OCI-LY3 (cell line): ENCODE results near the gene RAB37.

Source experiments
- EZH2phosphoT487 ChIP-seq: fragments of 200-600 bp; shearing (Covaris generic); IDR thresholded peaks from 2 replicates; pipeline ENCODE4 v1.6.1; 2018; ENCODE audit warnings: antibody characterized with exemption, mixed run types, low read depth
- TF ChIP-seq, protein P1 (sequence below): fragments of 200-600, 300-600 bp; sonication (generic); IDR thresholded peaks from 2 replicates; pipeline ENCODE4 v1.5.1; 2014; ENCODE audit warnings: antibody characterized with exemption, low read length, low read depth

- TF ChIP-seq, protein P1, sequence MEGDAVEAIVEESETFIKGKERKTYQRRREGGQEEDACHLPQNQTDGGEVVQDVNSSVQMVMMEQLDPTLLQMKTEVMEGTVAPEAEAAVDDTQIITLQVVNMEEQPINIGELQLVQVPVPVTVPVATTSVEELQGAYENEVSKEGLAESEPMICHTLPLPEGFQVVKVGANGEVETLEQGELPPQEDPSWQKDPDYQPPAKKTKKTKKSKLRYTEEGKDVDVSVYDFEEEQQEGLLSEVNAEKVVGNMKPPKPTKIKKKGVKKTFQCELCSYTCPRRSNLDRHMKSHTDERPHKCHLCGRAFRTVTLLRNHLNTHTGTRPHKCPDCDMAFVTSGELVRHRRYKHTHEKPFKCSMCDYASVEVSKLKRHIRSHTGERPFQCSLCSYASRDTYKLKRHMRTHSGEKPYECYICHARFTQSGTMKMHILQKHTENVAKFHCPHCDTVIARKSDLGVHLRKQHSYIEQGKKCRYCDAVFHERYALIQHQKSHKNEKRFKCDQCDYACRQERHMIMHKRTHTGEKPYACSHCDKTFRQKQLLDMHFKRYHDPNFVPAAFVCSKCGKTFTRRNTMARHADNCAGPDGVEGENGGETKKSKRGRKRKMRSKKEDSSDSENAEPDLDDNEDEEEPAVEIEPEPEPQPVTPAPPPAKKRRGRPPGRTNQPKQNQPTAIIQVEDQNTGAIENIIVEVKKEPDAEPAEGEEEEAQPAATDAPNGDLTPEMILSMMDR: no peak
- TF ChIP-seq EZH2phosphoT487: no peak
Observed at GRCh38 chr17:74761419-74761818, 24.4 kb downstream of the RAB37 start.
